GM23338 (cell line): ENCODE results near the gene SORL1. TPM values are rescaled to one million over a fixed set of nuclear protein-coding genes. Genes with fewer than 3 reads are reported as not detected.

Experiments used
- ATAC-seq: fragments of 200-7000 bp; cut with Tn5 transposase; 3 replicates; pipeline ENCODE4 v1.9.1; 2020
- DNase-seq: peaks from one replicate; pipeline ENCODE4 v3.0.0-alpha.2; 2015; ENCODE audit warnings: low spot score
- H2AFZ ChIP-seq: fragments of 200-600 bp; sonication (generic); 2 replicates; pipeline ENCODE4 v1.8.0; 2016; ENCODE audit warnings: antibody characterized with exemption, mild to moderate bottlenecking, moderate library complexity
- H3F3A ChIP-seq: fragments of 200-600 bp; sonication (generic); replicated peaks from 2 replicates; pipeline ENCODE4 v1.8.0; 2017; ENCODE audit warnings: antibody characterized with exemption, mixed run types, low read depth
- H3K27ac ChIP-seq: fragments of 200-600 bp; sonication (generic); 2 replicates; pipeline ENCODE4 v1.6.1; 2016; ENCODE audit warnings: low read depth
- H3K27me3 ChIP-seq: fragments of 200-600 bp; sonication (generic); 2 replicates; pipeline ENCODE4 v1.8.0; 2016; ENCODE audit warnings: mild to moderate bottlenecking, mixed run types, moderate library complexity; ENCODE audit not compliant: insufficient read depth
- H3K36me3 ChIP-seq: fragments of 200-600 bp; sonication (generic); 2 replicates; pipeline ENCODE4 v1.8.0; 2016; ENCODE audit warnings: mild to moderate bottlenecking; ENCODE audit not compliant: insufficient read depth
- H3K4me1 ChIP-seq: fragments of 200-600 bp; sonication (generic); 2 replicates; pipeline ENCODE4 v1.8.0; 2016; ENCODE audit warnings: mild to moderate bottlenecking, moderate library complexity; ENCODE audit not compliant: insufficient read depth
- H3K4me2 ChIP-seq: fragments of 200-600 bp; sonication (generic); 2 replicates; pipeline ENCODE4 v1.7.1; 2017; ENCODE audit warnings: mixed run types
- H3K4me3 ChIP-seq: fragments of 200-600 bp; sonication (generic); 2 replicates; pipeline ENCODE4 v1.6.1; 2016; ENCODE audit warnings: mixed run types
- H3K79me2 ChIP-seq: fragments of 200-600 bp; sonication (generic); replicated peaks from 2 replicates; pipeline ENCODE4 v1.8.0; 2017; ENCODE audit warnings: mild to moderate bottlenecking; ENCODE audit not compliant: insufficient read depth
- H3K9me2 ChIP-seq: fragments of 200-600 bp; sonication (generic); 2 replicates; pipeline ENCODE4 v1.8.0; 2017; ENCODE audit not compliant: insufficient read depth
- H4K20me1 ChIP-seq: fragments of 200-600 bp; sonication (generic); replicated peaks from 2 replicates; pipeline ENCODE4 v1.8.0; 2017; ENCODE audit warnings: mild to moderate bottlenecking; ENCODE audit not compliant: insufficient read depth
- H3K27ac Mint-ChIP-seq: 2 replicates; pipeline ENCODE4 v1.8.0; 2020; ENCODE audit warnings: inconsistent platforms, mild to moderate bottlenecking, moderate library complexity, mixed read lengths
- H3K27me3 Mint-ChIP-seq: 3 replicates; pipeline ENCODE4 v1.8.0; 2022; ENCODE audit warnings: low read depth, mild to moderate bottlenecking, moderate library complexity, mixed read lengths, inconsistent platforms; ENCODE audit not compliant: insufficient read depth, poor library complexity
- H3K36me3 Mint-ChIP-seq: 3 replicates; pipeline ENCODE4 v1.8.0; 2021; ENCODE audit warnings: low read depth, mild to moderate bottlenecking, inconsistent platforms, moderate library complexity, mixed read lengths
- H3K4me1 Mint-ChIP-seq: 3 replicates; pipeline ENCODE4 v1.8.0; 2020; ENCODE audit warnings: mild to moderate bottlenecking, inconsistent platforms, mixed read lengths
- H3K4me3 Mint-ChIP-seq: 3 replicates; pipeline ENCODE4 v1.8.0; 2021; ENCODE audit warnings: moderate library complexity, mild to moderate bottlenecking, inconsistent platforms, mixed read lengths
- H3K9me3 Mint-ChIP-seq: 3 replicates; pipeline ENCODE4 v1.8.0; 2020; ENCODE audit warnings: moderate library complexity, mild to moderate bottlenecking, inconsistent platforms, mixed read lengths
- CREB1 ChIP-seq: fragments of 250-450 bp; sonication (Bioruptor Pico); IDR thresholded peaks from 2 replicates; pipeline ENCODE4 v1.5.0; 2020; ENCODE audit warnings: low read depth, mild to moderate bottlenecking, moderate library complexity
- CTCF ChIP-seq, 2 experiments: fragments of 200-600 bp in 1 of 2; sonication (generic) in 1 of 2; conservative IDR thresholded peaks; 2 replicates each; pipeline versions ENCODE4 v1.5.1 to v1.6.1; 2016 to 2017; ENCODE audit warnings: antibody characterized with exemption in 2 of 2, low read depth in 2 of 2, mild to moderate bottlenecking in 2 of 2, moderate library complexity in 1 of 2
- EZH2 ChIP-seq: fragments of 200-600 bp; sonication (generic); IDR thresholded peaks from one replicate; pipeline ENCODE4 v1.8.0; 2017; ENCODE audit warnings: antibody characterized with exemption, mild to moderate bottlenecking, low read depth; ENCODE audit not compliant: unreplicated experiment
- EZH2phosphoT487 ChIP-seq: fragments of 200-600 bp; sonication (generic); IDR thresholded peaks from one replicate; pipeline ENCODE4 v1.8.1; 2018; ENCODE audit warnings: antibody characterized with exemption; ENCODE audit not compliant: unreplicated experiment
- JUNB ChIP-seq: IDR thresholded peaks from one replicate; pipeline ENCODE4 v1.6.1; 2016; ENCODE audit warnings: antibody characterized with exemption; ENCODE audit not compliant: unreplicated experiment
- NANOG ChIP-seq: IDR thresholded peaks from 2 replicates; pipeline ENCODE4 v1.6.1; 2016; ENCODE audit warnings: antibody characterized with exemption, borderline replicate concordance
- POLR2AphosphoS5 ChIP-seq: IDR thresholded peaks from 2 replicates; pipeline ENCODE4 v1.6.1; 2016; ENCODE audit warnings: antibody characterized with exemption, low read depth
- REST ChIP-seq: IDR thresholded peaks from one replicate; pipeline ENCODE4 v1.6.1; 2018; ENCODE audit warnings: antibody characterized with exemption; ENCODE audit not compliant: unreplicated experiment
- STAT1 ChIP-seq: IDR thresholded peaks from one replicate; pipeline ENCODE4 v1.6.1; 2016; ENCODE audit warnings: antibody characterized with exemption; ENCODE audit not compliant: unreplicated experiment
- ZNF114 ChIP-seq: fragments of 250-450 bp; sonication (Bioruptor Pico); IDR thresholded peaks from 2 replicates; pipeline ENCODE4 v1.5.0; 2020; ENCODE audit warnings: mild to moderate bottlenecking, moderate library complexity
- ZNF331 ChIP-seq: fragments of 250-450 bp; sonication (Bioruptor Pico); IDR thresholded peaks from 2 replicates; pipeline ENCODE4 v1.5.0; 2020; ENCODE audit warnings: low read depth, mild to moderate bottlenecking, moderate library complexity
- polyA plus RNA-seq: library from polyadenylated mRNA; unstranded; fragments of >200 nt; fragmentation: Nextera tagmentation; extraction: Ambion mirVana; gene quantifications from 2 replicates; pipeline ENCODE4 v1.2.1, GENCODE V29; 2016
- total RNA-seq: library from RNA; depleted of rRNA; stranded (reverse); fragments of >200 nt; shearing (Covaris generic); gene quantifications from 2 replicates; pipeline ENCODE4 v1.2.3, GENCODE V29; 2014

SORL1 gene
- total and polyA plus RNA-seq, 2 experiments from 2014 or later = 23.0 to 78.8 TPM

- Histone ChIP-seq H3K4me2 (no peak overlapping the region), H4K20me1 (no peaks in the 10 kb centered on the region), H3K36me3 (peaks cover 7% of the 10 kb centered on the region), H2AFZ (no peak overlapping the region), H3K27me3 (no peaks in the 10 kb centered on the region), H3K4me1 (no peaks in the 10 kb centered on the region), H3F3A (0 out of 2 replicates have a peak, but pooled peaks cover 3% of the 10 kb centered on the region), H3K79me2 (no peaks in the 10 kb centered on the region; the same call in 1 of the 2 replicates), H3K27ac (no peak overlapping the region), H3K9me2 (no peaks in the 10 kb centered on the region), H3K4me3 (no peak overlapping the region)
- TF ChIP-seq EZH2phosphoT487 (no peak), STAT1 (no peak), CREB1 (CRISPR knock-in tag) (no peak), POLR2AphosphoS5 (no peak), REST (no peak), NANOG (no peak), EZH2 (no peak), ZNF114 (no peak), CTCF (conservative IDR thresholded peaks at IDR 0.05; ENCODE audit: low read depth in 2 of 2) (no peak)
- H3K4me3 Mint-ChIP-seq = no peak overlapping the region
- H3K27ac Mint-ChIP-seq = no peak overlapping the region
- peaks cover 31% of the 10 kb centered on the region for H3K36me3 Mint-ChIP-seq
- peaks cover 6% of the 10 kb centered on the region; the same call in 2 of the 3 replicates for H3K4me1 Mint-ChIP-seq
- H3K27me3 Mint-ChIP-seq = no peaks in the 10 kb centered on the region
- no peaks in the 10 kb centered on the region for H3K9me3 Mint-ChIP-seq
- ATAC-seq (no peak), DNase-seq (no peak)
Observed at GRCh38 chr11:121539000-121539399, 86.9 kb downstream of the SORL1 start.

- no peak overlapping the region for H2AFZ ChIP-seq
- DNase-seq (no peak), ATAC-seq (no peak)
- peaks cover 3% of the 10 kb centered on the region; the same call in 2 of the 3 replicates for H3K4me1 Mint-ChIP-seq
- H3K4me1 ChIP-seq = no peaks in the 10 kb centered on the region
- no peak overlapping the region for H3K4me3 ChIP-seq
- H4K20me1 ChIP-seq = no peaks in the 10 kb centered on the region
- no peak overlapping the region for H3K4me2 ChIP-seq
- H3K79me2 ChIP-seq = no peaks in the 10 kb centered on the region; the same call in 1 of the 2 replicates
- H3K4me3 Mint-ChIP-seq = no peak overlapping the region
- H3K9me3 Mint-ChIP-seq = no peaks in the 10 kb centered on the region
- no peak overlapping the region for H3K27ac ChIP-seq
- H3F3A ChIP-seq = 0 out of 2 replicates have a peak, but pooled peaks cover 3% of the 10 kb centered on the region
- no peaks in the 10 kb centered on the region for H3K27me3 ChIP-seq
- H3K36me3 Mint-ChIP-seq = peaks cover 38% of the 10 kb centered on the region
- H3K27me3 Mint-ChIP-seq = no peaks in the 10 kb centered on the region
- H3K27ac Mint-ChIP-seq = no peak overlapping the region
- H3K9me2 ChIP-seq = no peaks in the 10 kb centered on the region
- peaks cover 17% of the 10 kb centered on the region for H3K36me3 ChIP-seq
- TF ChIP-seq REST (no peak), CTCF (conservative IDR thresholded peaks at IDR 0.05; ENCODE audit: low read depth in 2 of 2) (no peak), JUNB (no peak), STAT1 (no peak), POLR2AphosphoS5 (no peak), CREB1 (CRISPR knock-in tag) (no peak), ZNF331 (CRISPR knock-in tag) (no peak)
Observed at GRCh38 chr11:121540627-121541026, 88.5 kb downstream of the SORL1 start.
